NCI-H510A (cell line): ENCODE results near the gene OTOA.
"Not testable (repeated sequence)": the region's sequence is repeated elsewhere in the genome, so short reads cannot be mapped to it uniquely, and the experiment has no call there.

ENCODE experiments used
- DNase-seq: peaks from one replicate; lab custom pipeline; 2025; lab: John Stamatoyannopoulos, UW

Gene OTOA

GRCh38 chr16:21641916-21642315 is 21.9 kb upstream of the OTOA start:
- no peak for DNase-seq

- no peak for DNase-seq
These were observed 20.9 kb upstream of the OTOA start for GRCh38 chr16:21642861-21643260.

GRCh38 chr16:21643785-21644184 is 20.0 kb upstream of the OTOA start:
- DNase-seq = no peak

- no peak for DNase-seq
These were observed 19.1 kb upstream of the OTOA start for GRCh38 chr16:21644674-21645073.

- DNase-seq = no peak
These were observed 18.5 kb upstream of the OTOA start for GRCh38 chr16:21645261-21645721.

GRCh38 chr16:21646091-21646490 is 17.7 kb upstream of the OTOA start:
- no peak for DNase-seq

GRCh38 chr16:21646721-21647561 is 16.8 kb upstream of the OTOA start:
- DNase-seq = no peak

GRCh38 chr16:21647562-21648164 is 16.1 kb upstream of the OTOA start:
- DNase-seq = no peak

- not testable (repeated sequence) for DNase-seq
These were observed 13.9 kb upstream of the OTOA start for GRCh38 chr16:21649826-21650406.

- DNase-seq = no peak
These were observed 13.2 kb upstream of the OTOA start for GRCh38 chr16:21650521-21650920.

GRCh38 chr16:21651515-21651914 is 12.3 kb upstream of the OTOA start:
- no peak for DNase-seq

GRCh38 chr16:21652453-21652852 is 11.3 kb upstream of the OTOA start, which contains the start of gene IGSF6:
Gene IGSF6 (minus strand): TSS chr16:21652608. CDS start chr16:21652598, 10 bp downstream.
- DNase-seq = no peak

- no peak for DNase-seq
These were observed 10.2 kb upstream of the OTOA start for GRCh38 chr16:21653571-21653970.

GRCh38 chr16:21654466-21654865 is 9.3 kb upstream of the OTOA start:
- DNase-seq = no peak

- no peak for DNase-seq
These were observed 8.9 kb upstream of the OTOA start for GRCh38 chr16:21654881-21655280.

- DNase-seq = no peak
These were observed 6.7 kb upstream of the OTOA start for GRCh38 chr16:21656795-21657768.

GRCh38 chr16:21659124-21659523 is 4.6 kb upstream of the OTOA start:
- DNase-seq = no peak

GRCh38 chr16:21664801-21665492 is 1.2 kb downstream of the OTOA start:
- DNase-seq = no peak

- DNase-seq = no peak
These were observed 3.0 kb downstream of the OTOA start for GRCh38 chr16:21666772-21667171.

GRCh38 chr16:21667575-21667974 is 3.8 kb downstream of the OTOA start:
- DNase-seq = no peak

- DNase-seq = no peak
These were observed 9.7 kb downstream of the OTOA start for GRCh38 chr16:21673469-21673868.
